K562 (cell line): ENCODE results near the gene RPUSD1. TPM values are rescaled to one million over a fixed set of nuclear protein-coding genes. Genes with fewer than 3 reads are reported as not detected.
A peak's percentile ranks its signal among the peaks of the same experiment; 100 is the strongest.

Experiments used
- ATAC-seq: fragments of 200-7000 bp; cut with Tn5 transposase; 3 replicates; pipeline ENCODE4 v1.9.1; 2020; ENCODE audit warnings: moderate library complexity
- BruUV-seq: library from RNA; stranded (reverse); fragments of 400-500 nt; replicated peaks from 2 replicates; lab custom pipeline; 2021; lab: Mats Ljungman, UMichigan
- CTCF ChIA-PET: fragments of 300-600 bp; formaldehyde crosslinking; extraction: SDS; loops from one replicate; lab custom pipeline; 2021; ENCODE audit warnings: low intra/inter-chr PET ratio; lab: Yijun Ruan, JAX
- POLR2A ChIA-PET: fragments of 300-600, 350-650 bp; sonication (Branson Sonifier 250); formaldehyde crosslinking; extraction: SDS; loops from one replicate; lab custom pipeline; 2021; ENCODE audit warnings: antibody characterized with exemption, inconsistent platforms; lab: Yijun Ruan, JAX
- DNase-seq, 4 experiments: peaks; one replicate each; pipeline versions ENCODE4 v3.0.0 to v3.0.0-alpha.2; 2011 to 2018; ENCODE audit warnings: low spot score in 3 of 4, mixed read lengths in 3 of 4; ENCODE audit errors: extremely low read depth in 1 of 4
- FAIRE-seq: peaks from 2 replicates; lab custom pipeline; 2011; peaks lifted over from hg19 to GRCh38; lab: Jason Lieb, UNC
- H2AFZ ChIP-seq: 2 replicates; pipeline ENCODE4 v1.6.0; 2011; ENCODE audit warnings: low read depth, low read length, control low read depth, inconsistent platforms
- H3K27ac ChIP-seq: fragments of 200-600 bp; 3 replicates; pipeline ENCODE4 v1.8.0; 2011; ENCODE audit warnings: low read depth, mild to moderate bottlenecking, control low read depth, inconsistent platforms, low read length, moderate library complexity, mixed read lengths; ENCODE audit errors: extremely low read depth
- H3K27me3 ChIP-seq, 2 experiments: fragments of 300-600 bp in 1 of 2; 2 replicates in 1 of 2; 3 replicates in 1 of 2; pipeline versions ENCODE4 v1.6.0 to v1.8.0; 2011; ENCODE audit warnings: inconsistent platforms in 2 of 2, low read length in 2 of 2, mild to moderate bottlenecking in 1 of 2, mixed read lengths in 1 of 2, moderate library complexity in 1 of 2; ENCODE audit not compliant: control insufficient read depth in 2 of 2, insufficient read depth in 2 of 2
- H3K36me3 ChIP-seq: fragments of 300-600 bp; 3 replicates; pipeline ENCODE4 v1.8.0; 2011; ENCODE audit warnings: mild to moderate bottlenecking, low read length, inconsistent platforms; ENCODE audit not compliant: control insufficient read depth, insufficient read depth
- H3K4me1 ChIP-seq, 2 experiments: fragments of 200-600 bp in 1 of 2; replicated peaks in 1 of 2; 2 replicates in 1 of 2; 3 replicates in 1 of 2; pipeline versions ENCODE4 v1.5.1 to v1.8.0; 2011; ENCODE audit warnings: inconsistent platforms in 2 of 2, low read length in 2 of 2, mild to moderate bottlenecking in 1 of 2, mixed read lengths in 1 of 2, moderate library complexity in 1 of 2; ENCODE audit not compliant: control insufficient read depth in 2 of 2, insufficient read depth in 2 of 2
- H3K4me2 ChIP-seq: 2 replicates; pipeline ENCODE4 v1.6.1; 2011; ENCODE audit warnings: low read length, control low read depth, inconsistent platforms, mixed read lengths; ENCODE audit not compliant: insufficient read depth
- H3K4me3 ChIP-seq: fragments of 200-600 bp; sonication (generic), shearing (Covaris generic); 2 replicates; pipeline ENCODE4 v1.5.1; 2016; ENCODE audit warnings: control low read depth, inconsistent platforms
- H3K79me2 ChIP-seq: fragments of 200-600 bp; 3 replicates; pipeline ENCODE4 v1.8.0; 2011; ENCODE audit warnings: low read length, inconsistent platforms; ENCODE audit not compliant: control insufficient read depth, insufficient read depth
- H3K9ac ChIP-seq, 2 experiments: 2 replicates each; pipeline versions ENCODE4 v1.6.0 to v1.6.1; 2011; ENCODE audit warnings: low read depth in 2 of 2, low read length in 2 of 2, control low read depth in 1 of 2, inconsistent platforms in 1 of 2, mild to moderate bottlenecking in 1 of 2, mixed read lengths in 1 of 2; ENCODE audit not compliant: insufficient read depth in 1 of 2
- H3K9me1 ChIP-seq: one replicate; pipeline ENCODE4 v1.6.0; 2011; ENCODE audit warnings: inconsistent platforms, mild to moderate bottlenecking, low read length, moderate library complexity; ENCODE audit not compliant: control insufficient read depth, insufficient read depth
- H3K9me3 ChIP-seq: replicated peaks from 2 replicates; pipeline ENCODE4 v1.5.1; 2011; ENCODE audit warnings: low read depth, low read length, inconsistent platforms; ENCODE audit not compliant: control insufficient read depth, insufficient read depth
- H4K20me1 ChIP-seq: replicated peaks from 2 replicates; pipeline ENCODE4 v1.6.1; 2011; ENCODE audit warnings: low read length, inconsistent platforms, mixed read lengths; ENCODE audit not compliant: control insufficient read depth, insufficient read depth
- E2F6 ChIP-seq, 2 experiments: IDR thresholded peaks; 2 replicates each; pipeline ENCODE4 v1.6.1; 2011; ENCODE audit warnings: borderline replicate concordance in 1 of 2, control low read depth in 1 of 2, low read depth in 1 of 2, low read length in 1 of 2, mild to moderate bottlenecking in 1 of 2, mixed read lengths in 1 of 2, moderate library complexity in 1 of 2; ENCODE audit not compliant: insufficient read depth in 1 of 2, insufficient read length in 1 of 2, poor library complexity in 1 of 2, severe bottlenecking in 1 of 2; ENCODE audit errors: extremely low read depth in 1 of 2
- L3MBTL2 ChIP-seq: fragments of 450-650 bp; IDR thresholded peaks from 2 replicates; pipeline ENCODE4 v1.6.1; 2016; ENCODE audit warnings: mild to moderate bottlenecking, moderate library complexity
- PCBP1 ChIP-seq: fragments of 200-400 bp; formaldehyde crosslinking; IDR thresholded peaks from 2 replicates; pipeline ENCODE4 v1.6.1; 2018; ENCODE audit warnings: mild to moderate bottlenecking, low read depth, low read length; ENCODE audit not compliant: poor library complexity, severe bottlenecking
- whole genome bisulfite sequencing: fragments of 100-300 bp; shearing (Covaris generic); methylation state at CpG from one replicate; pipeline ENCODE4 v1.1.6; 2016; ENCODE audit warnings: low coverage, mixed read lengths; ENCODE audit not compliant: insufficient coverage; ENCODE audit errors: missing lambda C conversion rate; 5-methylcytosine and 5-hydroxymethylcytosine counted together
- in situ Hi-C: fragments of 300-500 bp; cut with MboI; formaldehyde crosslinking; loops from 4 replicates; pipeline ENCODE4 v1.15.0; 2018; ENCODE audit warnings: inconsistent platforms, mixed read lengths
- intact Hi-C: fragments of 100-400 bp; cut with micrococcal nuclease; formaldehyde crosslinking; loops from 2 replicates; pipeline ENCODE4 v1.14.2; 2022
- polyA plus RNA-seq, 8 experiments: library from polyadenylated mRNA; depleted of rRNA in 4 of 8; stranded (reverse) in 5 of 8; unstranded in 3 of 8; fragments of >200 nt; fragmentation: Nextera tagmentation in 2 of 8; fragmentation: Illumina TruSeq in 1 of 8; extraction: Ambion mirVana in 2 of 8; extraction: Trizol in 1 of 8; gene quantifications; 2 replicates each; pipeline versions ENCODE4 v1.2.1 to v1.2.3, GENCODE V29; 2011 to 2014; ENCODE audit warnings: inconsistent platforms in 1 of 8, missing spikeins in 1 of 8
- total RNA-seq, 7 experiments: library from RNA; depleted of rRNA in 6 of 7; stranded (reverse); fragments of >200 nt in 6 of 7; fragmentation: Illumina TruSeq in 2 of 7; extraction: Trizol in 2 of 7; gene quantifications; 2 replicates each; pipeline versions ENCODE4 v1.2.1 to v1.2.3, GENCODE V29; 2011 to 2021; ENCODE audit warnings: low replicate concordance in 1 of 7

Gene RPUSD1
- total and polyA plus RNA-seq, 9 of the 15 experiments (the other 6 are each of a cell fraction or from before 2014, with no cell fraction given) = 0.45 to 56.6 (median 12.0) TPM

DNA sequence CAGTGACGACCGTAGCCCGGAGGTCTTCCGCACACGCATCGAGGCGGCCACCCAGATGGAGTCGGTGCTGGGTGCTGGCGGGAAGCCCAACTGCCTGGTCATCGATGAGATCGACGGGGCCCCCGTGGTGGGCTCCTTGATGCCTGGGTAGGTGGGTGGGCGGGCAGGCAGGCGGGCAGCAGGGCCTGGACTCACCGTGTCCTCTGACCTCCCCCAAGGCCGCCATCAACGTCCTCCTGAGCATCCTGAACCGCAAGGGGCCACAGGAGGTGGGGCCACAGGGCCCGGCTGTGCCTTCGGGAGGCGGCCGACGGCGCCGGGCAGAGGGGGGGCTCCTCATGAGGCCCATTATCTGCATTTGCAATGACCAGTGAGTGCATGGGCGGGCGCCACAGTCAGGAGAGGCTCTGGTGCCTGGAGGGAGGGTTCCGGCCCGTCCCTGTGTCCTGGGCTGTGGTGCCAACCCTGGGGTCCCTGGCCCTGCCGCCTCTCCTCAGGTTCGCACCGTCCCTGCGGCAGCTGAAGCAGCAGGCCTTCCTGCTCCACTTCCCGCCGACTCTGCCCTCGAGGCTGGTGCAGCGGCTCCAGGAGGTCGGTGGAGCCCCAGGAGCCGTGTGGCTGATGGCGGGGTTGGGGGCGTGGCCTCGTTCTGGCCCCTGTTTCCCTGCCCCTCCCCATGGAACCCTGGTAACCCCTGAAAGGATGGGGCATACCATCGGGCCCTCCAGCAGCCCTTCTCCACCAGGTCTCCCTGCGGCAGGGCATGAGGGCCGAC lies 4.2 kb upstream of the RPUSD1 start:
- H3K79me2 ChIP-seq = peaks cover 24% of the 10 kb centered on the region
- no peak overlapping the region for H2AFZ ChIP-seq
- no peak for FAIRE-seq
- WGBS = 92% methylated on average over 39 of the region's 46 CpGs
- no peak overlapping the region for H3K4me2 ChIP-seq
- H3K9ac ChIP-seq = no peak overlapping the region
- TF ChIP-seq L3MBTL2 = no peak
- peak; percentile 45 for TF ChIP-seq PCBP1
- peak in 1 of 2 experiments; percentile 42 for TF ChIP-seq E2F6 (IDR thresholded peaks at IDR 0.05; ENCODE audit: borderline replicate concordance in 1 of 2, extremely low read depth in 1 of 2, insufficient read depth in 1 of 2, insufficient read length in 1 of 2, low read depth in 1 of 2, low read length in 1 of 2, poor library complexity in 1 of 2, severe bottlenecking in 1 of 2)
- POLR2A ChIA-PET = interaction anchor here (0.6 kb wide), 1 partner anchor 156 kb away, joined by 3 read pairs; the partner anchor contains the start of gene METTL26
- 0 out of 2 replicates have a peak, but pooled peaks cover 4% of the 10 kb centered on the region for H4K20me1 ChIP-seq
- peaks cover 10 to 88% of the 10 kb centered on the region in 2 experiments; a peak in 4 of 5 replicates for H3K4me1 ChIP-seq
- peak in 1 of 4 experiments; percentile 12 for DNase-seq
- BruUV-seq = no TSS peak
- in situ Hi-C loops = no loop called here
- ATAC-seq = no peak
- H3K9me3 ChIP-seq = no peaks in the 10 kb centered on the region
- intact Hi-C loops = no loop called here
- no peak overlapping the region for H3K27ac ChIP-seq
- H3K9me1 ChIP-seq = no peaks in the 10 kb centered on the region
- CTCF ChIA-PET = no interaction called here
- H3K27me3 ChIP-seq = no peaks in the 10 kb centered on the region
- peaks cover 64% of the 10 kb centered on the region; the same call in 2 of the 3 replicates for H3K36me3 ChIP-seq
- no peak overlapping the region for H3K4me3 ChIP-seq
